DMS153 (cell line): Measurements from ENCODE around the gene RFWD3.
"Not testable (repeated sequence)": the region's sequence is repeated elsewhere in the genome, so short reads cannot be mapped to it uniquely, and the experiment has no call there.

Experiments
- DNase-seq: peaks from one replicate; lab custom pipeline; 2025; lab: John Stamatoyannopoulos, UW

The RFWD3 gene

DNA sequence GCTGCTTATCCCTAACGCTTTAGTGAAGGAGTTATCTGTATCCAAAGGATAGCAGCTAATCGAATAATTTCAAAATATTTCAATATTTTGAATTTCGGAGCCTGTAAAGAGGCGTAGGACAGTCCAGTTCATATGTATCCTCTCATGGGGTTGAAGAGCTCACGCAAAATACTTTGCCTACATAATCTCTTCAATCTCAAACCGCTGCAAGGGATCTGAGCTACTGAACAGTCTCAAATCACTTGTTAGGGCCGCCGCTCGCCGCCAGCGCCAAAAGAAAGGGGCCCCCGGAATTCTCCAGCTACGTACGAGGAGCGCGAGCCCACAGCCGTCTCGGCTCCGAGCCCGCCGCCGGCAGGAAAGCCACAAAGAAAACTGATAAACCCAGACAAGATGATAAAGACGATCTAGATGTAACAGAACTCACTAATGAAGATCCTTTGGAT, 601 bp upstream of the RFWD3 start:
- no peak for DNase-seq

DNA sequence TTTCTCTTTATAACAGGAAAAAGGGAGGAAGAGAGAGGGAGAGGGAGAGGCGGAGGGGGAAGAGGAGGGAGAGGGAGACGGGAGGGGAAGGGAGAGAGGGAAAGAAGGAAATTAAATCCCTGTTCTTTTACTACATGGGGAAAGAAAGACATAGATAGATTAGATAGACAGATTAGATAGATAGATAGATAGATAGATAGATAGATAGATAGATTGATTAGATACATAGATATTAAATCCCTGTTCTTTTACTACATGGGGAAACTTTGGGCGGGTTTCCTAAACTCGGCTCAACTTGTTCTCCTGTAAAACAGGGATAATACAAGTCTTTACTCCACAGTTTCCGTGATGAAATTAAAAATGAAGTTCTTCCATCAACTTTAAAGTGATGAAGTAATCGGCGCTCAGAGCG, 661 bp downstream of the RFWD3 start:
- no peak for DNase-seq

DNA sequence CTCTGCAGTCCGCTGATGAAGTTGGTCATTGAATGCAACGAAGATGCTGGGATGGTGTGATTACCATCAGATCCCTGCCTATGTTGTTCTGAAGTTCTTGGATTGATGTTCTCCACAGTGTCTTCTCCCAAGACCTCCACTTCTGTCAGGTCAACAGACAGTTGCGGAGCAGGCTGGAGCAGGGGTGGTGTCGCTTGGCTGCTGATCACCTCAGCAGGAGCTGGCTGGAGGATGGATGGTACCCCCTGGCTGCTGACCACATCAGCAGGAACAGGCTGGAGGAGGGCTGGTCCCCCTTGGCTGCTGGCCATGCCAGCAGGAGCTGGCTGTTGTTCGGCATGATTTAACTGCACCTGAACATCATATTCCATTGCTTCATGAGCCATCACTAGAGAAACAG, 5.6 kb downstream of the RFWD3 start:
- no peak for DNase-seq

DNA sequence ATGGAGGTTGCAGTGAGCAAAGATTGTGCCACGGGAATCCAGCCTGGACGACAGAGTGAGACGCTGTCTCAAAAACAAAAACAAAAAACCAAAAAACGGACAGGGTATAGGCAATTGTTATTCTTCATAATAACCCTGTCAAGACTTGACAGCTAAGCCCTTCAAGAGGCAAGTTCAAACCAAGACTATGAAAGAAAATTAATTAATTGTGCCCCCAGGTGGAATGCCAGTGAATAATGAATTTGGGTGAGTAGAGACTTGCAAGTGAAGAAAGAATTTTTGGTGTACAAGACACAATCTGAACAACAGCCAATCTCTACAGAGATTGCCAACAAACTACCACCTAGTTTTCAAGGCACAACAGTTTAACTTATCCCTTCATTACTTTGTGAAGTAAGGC, 6.3 kb downstream of the RFWD3 start:
- no peak for DNase-seq

DNA sequence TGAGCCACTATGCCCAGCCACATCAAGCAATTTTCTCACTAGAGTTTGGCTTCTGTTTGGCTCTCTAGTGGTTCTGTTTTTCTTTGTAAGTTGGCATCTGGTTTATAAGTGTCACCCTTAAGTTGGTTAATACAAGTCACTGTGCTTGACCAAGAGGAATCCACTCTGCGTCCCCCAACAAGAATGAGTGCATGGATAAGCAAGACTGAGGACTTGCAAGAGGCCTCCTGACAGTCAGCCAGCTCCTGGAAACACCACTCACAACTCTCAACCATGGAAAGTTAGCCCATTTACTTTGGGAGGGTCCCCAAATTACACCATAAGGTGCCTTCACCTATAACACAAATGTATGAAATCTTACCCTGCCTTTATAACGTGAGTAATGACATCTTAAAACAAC, 7.6 kb downstream of the RFWD3 start:
- no peak for DNase-seq

DNA sequence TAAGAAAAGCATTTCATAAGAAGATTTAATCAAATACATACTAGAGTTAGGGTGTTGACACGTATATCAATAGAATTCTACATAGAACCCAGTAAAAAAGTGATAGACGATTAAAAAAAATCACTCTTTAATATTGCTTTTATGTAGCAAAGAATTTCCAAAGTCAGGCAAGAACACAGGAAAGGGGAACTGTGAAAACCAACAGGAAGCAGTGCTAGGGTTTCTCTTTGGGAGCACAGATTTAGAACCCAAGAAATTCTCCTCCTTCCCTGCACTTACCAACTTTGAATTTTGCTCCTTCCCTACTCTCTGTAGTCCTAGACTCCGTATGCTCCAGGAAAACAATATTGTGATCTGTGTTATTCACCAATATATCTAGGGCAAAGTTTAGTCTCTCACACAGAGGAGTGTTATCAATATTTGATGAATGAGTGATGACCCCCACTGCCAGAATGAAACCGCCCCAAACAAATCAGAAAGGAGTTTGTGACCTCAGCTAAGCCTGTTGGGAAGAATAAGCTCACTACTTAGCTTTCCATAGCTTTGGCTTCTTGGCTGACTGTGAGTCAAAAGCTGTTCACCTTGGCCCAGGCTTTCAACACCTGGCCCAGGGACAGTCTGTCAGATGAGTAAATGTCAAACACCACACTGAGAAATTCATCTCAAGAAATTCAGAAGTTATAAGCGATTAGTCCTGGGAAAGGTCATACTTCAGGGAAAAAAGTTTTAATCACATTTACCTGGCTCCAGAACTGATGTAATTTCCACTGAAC, 8.6 kb downstream of the RFWD3 start:
- no peak for DNase-seq

DNA sequence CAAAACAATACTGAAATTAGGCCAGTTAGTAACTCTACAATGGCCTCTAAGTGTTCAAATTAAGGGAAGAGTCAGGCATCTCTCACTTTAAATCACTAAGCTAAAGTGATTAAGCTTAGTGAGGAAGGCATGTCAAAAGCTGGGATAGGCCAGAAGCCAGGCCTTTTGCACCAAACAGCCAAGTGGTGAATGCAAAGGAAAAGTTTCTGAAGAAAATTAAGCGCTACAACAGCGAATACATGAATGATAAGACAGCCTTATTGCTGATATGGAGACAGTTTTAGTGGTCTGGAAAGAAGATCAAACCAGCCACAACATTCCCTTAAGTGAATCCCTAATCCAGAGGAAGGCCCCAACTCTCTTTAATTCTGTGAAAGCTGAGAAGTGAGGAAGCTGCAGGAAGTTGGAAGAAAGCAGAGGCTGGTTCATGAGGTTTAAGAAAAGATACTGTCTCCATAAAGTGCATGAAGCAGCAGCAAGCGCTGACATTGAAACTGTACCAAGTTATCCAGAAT, 12.1 kb downstream of the RFWD3 start:
- DNase-seq: no peak

DNA sequence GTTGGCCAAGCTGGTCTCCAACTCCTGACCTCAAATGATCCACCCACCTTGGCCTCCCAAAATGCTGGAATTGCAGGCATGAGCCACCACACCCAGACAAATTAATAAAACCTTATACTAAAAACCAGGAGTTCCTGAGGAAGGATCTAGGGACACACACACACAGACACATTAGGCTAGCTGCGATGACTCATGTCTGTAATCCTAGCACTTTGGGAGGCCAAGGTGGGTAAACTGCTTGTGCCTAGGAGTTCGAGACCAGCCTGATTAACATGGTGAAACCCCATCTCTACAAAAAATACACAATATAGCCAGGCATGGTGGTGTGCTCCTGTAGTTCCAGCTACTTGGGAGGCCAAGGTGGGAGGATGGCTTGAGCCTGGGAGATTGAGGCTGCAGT, 13.8 kb downstream of the RFWD3 start:
- DNase-seq: not testable (repeated sequence)

DNA sequence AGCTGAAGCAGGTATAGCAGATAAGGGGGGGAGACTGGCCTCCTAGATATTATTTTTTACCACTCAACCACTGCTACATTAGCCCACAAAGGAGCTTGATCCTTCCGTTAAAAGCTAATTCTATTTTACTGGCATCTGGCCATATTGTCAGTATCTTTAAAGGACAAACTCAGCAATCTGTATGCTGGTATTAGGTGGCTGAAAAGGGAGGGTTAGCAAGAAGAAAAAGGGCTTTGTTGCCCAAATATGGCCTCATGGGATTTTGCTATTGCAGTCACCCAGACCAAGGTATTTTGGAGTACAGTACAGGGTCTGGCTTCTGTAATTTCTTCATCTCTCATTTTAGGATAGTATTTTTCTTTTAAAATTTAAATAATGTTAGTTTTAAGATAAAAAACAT, 14.4 kb downstream of the RFWD3 start:
- no peak for DNase-seq

DNA sequence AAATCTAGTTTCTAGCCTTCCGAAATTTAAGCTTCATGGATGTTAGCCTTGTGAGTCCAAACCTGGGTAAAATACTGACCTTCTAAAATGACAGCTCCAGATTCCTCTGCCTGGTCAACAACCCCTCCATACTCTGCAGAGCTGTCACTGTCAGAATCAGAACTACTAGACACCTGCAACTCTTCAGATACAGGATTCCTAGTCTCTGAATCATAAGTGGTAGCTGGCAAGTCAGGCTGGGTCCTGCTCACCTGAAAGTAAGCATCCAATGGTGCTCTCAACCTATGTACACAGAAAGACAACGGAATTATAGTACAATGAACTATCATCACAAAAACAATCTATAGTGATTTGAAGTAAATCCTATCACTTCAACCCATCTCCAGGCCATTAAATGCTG, 14.8 kb downstream of the RFWD3 start:
- no peak for DNase-seq

DNA sequence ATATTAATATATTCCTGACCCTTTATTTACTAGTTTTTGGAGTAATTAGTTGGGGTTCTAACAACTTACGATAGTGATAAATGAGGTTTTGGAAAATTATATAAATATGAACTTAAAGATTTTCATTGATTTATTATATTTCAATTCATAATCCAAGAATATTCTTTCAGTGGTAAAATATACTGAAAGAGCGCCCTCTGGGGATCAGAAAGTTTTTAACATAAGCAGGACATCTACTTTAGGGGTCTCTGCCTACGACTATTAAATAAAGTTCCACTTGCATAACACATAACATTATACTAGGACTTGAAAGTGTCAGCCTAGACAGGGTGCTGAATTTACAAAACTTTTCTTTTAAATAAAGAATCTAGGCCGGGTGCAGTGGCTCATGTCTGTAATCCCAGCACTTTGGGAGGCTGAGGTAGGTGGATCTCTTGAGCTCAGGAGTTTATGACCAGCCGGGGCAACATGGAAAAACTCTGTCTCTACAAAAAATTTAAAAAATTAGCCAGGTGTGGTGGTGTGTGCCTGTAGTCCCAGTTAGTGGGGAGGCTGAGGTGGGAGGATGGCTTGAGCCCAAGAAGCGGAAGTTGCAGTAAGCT, 15.6 kb downstream of the RFWD3 start:
- DNase-seq: no peak

DNA sequence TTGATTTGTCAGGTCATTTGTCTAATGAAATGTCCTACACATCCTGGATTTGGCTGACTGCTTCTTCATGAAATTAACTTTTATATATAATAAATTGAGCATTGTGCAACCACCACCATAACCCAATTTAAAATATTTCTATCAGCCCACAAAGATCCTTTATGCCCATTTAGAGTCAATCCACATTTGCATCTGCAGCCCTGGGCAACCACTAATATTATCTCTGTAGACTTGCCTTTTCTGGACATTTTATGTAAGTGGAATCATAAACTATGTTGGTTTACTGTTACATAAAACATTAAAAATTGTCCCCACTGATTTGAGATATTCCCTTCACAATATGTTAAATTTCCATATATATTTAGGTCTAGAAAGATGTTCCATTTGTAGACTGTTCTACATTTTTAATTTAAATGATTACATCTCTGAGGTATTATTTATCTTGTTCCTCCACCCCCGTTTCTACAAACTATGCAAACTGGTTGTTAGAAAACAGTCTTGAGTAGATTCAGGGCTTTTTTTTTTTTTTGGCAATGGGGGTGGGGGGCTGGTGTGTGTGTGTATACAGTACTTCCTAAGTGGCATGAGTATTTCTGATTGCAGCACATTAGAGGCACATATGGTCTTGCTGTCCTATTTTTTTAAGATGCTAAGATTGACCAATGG, 16.7 kb downstream of the RFWD3 start:
- DNase-seq: no peak

DNA sequence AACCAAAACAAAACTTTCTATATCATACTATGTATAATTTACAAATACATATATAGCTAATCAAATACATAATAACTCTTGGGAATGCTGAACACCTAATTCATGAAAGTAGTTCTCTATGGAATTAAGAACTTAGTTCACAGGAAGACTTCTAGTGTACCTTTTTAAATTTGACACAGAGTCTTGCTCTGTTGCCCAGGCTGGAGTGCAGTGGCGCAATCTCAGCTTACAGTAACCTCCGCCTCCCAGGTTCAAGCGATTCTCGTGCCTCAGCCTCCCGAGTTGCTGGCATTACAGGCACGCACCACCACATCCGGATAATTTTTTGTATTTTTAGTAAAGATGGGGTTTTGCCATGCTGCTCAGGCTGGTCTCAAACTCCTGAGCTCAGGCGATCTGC, 24.7 kb downstream of the RFWD3 start:
- no peak for DNase-seq

DNA sequence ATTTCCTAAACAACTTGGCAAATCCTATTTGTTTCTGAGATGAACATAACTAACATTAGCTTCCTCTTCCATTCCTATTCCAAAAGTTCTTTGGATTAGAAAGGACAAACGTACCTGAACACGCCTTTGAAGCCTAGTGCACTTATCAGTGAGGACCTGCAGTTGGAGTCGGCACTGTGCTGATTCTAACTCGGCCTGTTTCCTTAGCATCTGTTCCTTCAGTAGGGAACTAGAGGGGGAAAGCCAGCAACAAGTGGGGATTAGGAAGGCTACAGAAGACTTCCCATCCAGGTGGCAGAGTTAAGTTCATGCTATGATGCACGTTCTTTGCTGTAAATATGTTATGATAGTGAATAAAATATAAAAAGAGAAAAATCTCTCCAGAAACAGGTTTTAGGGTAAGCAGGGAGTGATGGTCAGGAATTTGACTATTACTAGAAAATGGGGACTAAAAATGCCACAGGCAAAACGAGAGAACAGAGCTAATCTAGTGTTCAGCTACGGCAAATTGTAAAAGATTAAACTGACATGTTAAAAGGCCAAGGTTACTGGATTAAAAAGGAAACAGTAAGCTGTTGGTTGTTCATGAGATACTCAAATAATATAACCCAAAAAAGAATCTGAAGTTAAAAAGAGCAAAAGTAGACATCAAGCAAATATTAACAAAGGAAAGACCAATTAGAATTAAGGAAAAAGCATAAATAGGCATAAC, 28.8 kb downstream of the RFWD3 start:
- no peak for DNase-seq

DNA sequence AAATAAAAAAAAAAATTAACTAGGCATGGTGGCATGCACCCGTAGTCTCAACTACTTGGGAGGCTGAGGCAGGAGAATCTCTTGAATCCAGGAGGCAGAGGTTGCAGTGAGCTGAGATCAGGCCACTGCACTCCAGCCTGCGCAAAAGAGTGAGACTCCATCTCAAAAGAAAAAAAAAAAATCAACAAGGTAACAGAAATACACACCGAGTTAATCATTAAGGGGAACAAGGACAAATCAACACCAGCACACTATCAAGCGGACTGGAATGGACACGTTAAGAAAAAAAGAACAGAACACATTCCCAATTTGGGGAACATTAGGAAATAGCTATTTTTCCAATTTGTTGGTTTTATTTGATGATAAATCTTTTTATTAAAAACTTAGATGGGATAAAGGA, 31.4 kb downstream of the RFWD3 start:
- DNase-seq: no peak

DNA sequence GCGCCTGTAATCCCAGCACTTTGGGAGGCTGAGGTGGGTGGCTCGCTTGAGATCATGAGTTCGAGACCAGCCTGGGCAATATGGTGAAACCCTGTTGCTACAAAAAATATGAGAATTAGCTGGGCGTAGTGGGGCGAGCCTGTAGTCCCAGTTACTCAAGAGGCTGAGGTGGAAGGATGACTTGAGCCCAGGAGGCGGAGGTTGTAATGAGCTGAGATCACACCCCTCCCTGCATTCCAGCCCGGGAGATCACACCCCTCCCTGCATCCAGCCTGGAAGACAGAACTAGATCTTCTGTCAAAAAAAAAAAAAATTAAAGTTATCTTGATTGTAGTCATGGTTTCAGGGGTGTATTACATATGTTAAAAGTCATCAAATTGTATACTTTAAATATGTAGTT, 33.0 kb downstream of the RFWD3 start:
- DNase-seq: no peak

DNA sequence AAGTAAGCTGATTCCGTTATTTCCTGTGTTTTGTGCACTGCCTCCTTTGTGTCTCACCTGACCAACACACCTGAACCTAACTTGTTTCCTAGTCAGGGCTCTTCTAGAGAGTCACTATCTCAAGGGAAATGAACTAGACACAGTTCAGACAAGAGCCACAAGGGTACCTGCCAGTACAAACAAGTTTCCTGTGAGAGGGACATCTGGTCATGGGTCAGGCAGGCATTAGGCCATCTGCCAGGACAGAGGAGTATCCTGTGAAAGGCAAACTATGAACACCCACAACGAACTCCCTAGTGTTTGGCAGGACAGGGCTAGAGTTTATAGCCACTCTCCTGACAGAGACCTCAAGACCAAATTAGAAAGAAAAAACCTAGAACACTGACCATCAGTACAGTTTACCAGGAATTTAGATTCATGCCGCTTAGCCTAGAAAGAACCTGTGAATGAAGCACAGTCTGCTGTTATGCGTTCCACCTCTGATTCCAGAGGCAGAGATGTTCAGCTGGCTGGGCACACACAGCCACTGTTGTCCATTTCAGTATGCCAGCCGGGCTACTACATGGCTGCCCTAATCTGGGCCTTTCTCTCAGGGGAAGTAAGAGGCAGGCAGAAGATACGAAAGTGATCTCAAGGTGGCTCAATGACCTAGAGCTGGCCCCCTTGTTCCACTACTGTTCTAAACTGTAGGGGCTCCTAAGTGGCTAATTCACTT, 39.0 kb downstream of the RFWD3 start:
- no peak for DNase-seq

DNA sequence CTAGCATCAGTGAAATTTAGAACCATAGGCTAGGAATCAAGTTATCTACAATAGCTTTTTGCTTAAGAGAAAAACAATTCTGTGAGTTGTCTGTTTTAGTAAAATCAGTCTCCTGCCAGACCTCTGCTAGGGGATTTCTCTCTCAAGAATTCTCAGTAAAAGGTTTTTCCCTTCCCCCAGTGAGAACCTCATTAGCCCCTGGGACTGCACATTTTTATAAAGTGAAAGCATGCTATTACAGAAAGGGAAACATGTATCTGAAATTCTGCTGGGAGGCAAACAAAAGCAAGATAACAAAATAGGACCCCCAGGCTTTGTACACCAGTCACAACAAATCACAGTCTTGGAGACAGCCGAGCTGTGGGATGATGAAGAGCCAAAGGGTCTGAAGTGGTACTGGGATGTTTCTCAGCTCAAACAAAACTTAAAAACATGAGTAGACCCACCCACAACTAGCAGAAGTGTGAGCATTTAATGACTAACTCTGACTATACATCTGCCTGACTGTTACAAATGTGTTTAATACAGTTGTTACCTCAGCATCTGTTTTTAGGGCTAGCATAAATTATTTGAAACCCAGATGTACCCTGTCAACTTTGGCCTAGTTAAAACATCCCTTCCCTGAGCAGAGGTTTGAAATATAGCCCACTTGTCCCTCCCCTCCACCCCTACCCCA, 39.8 kb downstream of the RFWD3 start:
- DNase-seq: no peak

DNA sequence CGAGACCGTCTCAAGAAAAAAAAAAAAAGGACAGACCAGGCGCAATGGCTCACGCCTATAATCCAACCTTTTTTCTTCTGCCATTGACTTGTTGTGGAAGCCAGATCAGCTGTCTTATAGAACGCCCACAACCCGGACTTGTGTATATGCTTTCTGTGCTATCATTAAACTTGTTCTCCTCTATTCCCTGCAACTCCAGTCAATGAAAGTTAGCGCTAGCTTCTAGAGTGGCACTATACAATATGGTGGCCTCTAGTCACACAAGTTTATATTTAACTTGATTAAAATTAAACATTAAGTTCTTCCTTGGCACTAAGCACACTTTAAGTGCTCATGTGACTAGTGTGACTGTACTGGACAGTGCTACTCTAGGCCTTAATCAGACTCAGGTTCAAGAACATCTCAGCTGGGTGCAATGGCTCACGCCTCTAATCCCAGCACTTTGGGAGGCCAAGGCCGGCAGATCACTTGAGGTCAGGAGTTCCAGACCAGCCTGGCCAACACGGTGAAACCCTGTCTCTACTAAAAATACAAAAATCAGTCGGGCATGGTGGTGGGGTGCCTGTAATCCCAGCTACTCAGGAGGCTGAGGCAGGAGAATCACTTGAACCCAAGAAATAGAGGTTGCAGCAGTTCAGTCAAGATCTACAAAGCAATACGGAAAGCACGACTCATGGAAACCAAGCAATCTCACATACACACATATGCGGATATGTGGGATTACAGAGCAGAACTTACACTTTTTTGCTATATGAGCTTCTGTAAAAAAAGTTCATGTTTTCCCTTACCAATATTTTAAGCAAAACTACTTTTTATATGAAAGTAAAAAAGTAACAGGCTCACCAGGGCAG, 41.0 kb downstream of the RFWD3 start:
- DNase-seq: no peak

DNA sequence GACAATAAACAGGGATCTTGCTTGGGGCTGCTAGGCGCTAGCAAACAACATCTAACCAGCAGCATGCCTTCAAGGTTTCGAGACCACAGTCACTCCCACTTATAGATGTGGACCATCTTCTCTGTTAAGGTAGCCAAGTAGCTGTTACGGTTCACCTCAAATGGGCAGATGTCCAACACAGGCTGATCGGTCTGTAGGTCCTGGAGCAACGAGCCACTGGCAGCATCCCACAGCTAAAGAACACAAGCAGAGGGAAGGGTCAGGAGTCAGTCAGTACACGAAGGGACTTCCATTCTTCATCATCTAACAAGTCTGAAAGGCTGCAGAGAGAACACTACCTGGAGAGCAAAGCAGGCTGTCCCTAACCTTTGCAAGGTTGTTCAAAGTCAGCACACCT, 42.8 kb downstream of the RFWD3 start:
- DNase-seq: no peak
